ENCODE data around the gene PTGES. TPM values are rescaled to one million over a fixed set of nuclear protein-coding genes. Genes with fewer than 3 reads are reported as not detected.
"Not testable (repeated sequence)": the region's sequence is repeated elsewhere in the genome, so short reads cannot be mapped to it uniquely, and the experiment has no call there.

The PTGES gene
- total RNA-seq, 1 experiment from 2014 or later = 0.34 TPM

DNA sequence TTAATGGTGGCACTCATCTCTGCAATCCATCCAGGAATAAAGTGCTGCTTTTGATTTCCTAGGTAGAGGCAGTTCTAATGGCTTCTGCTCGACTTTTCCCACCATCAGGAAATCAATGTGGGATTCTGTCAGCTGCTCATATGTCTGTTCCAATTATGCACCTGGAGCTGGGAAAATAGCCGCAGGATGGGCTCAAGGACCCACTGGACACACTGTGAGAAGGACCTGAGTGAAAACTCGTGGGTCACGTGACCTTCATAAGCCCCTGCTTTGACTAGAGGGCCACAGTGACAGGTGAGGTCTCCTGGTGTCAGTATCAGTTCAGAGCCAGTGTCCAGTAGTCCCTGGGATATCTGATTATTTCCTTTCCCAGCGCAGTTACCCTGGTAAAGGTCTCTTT is 17.9 kb upstream of the PTGES start:
- DNase-seq (ENCODE audit: low read depth) = no peak

DNA sequence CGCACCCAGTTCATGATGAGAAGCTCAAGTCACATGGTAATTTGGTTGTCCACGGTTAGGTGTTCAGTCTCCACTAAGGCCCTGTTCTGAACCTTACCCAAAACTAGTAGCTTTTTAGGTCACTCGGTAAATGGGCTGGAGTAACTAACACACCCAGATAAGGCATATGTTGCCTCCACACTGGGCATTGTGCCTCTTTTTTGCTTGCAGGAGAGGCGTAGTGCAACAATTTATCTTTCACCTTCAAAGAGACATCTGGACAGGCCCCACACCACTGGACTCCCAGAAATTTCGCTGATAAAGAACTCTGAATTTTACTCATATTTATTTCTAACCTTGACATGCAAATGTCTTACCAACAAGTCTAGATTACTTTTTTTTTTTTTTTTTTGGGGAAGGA is 16.8 kb upstream of the PTGES start:
- no peak for DNase-seq (ENCODE audit: low read depth)

DNA sequence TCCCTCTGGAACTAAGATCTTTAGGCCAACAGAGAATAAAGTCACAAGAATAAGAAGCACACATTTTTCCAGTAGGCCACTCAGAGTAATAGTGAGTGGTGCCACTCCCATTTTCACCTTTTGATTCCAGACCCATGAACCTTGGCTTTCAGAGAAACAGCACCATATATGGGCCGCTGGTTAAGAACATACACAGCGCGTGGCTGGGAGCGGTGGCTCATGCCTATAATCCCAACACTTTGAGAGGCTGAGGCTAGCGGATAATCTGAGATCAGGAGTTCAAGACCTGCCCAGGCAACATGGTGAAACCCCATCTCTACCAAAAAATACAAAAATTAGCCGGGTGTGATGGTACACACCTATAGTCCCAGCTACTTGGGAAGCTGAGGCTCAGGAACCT is 15.6 kb upstream of the PTGES start:
- DNase-seq (ENCODE audit: low read depth) = no peak

DNA sequence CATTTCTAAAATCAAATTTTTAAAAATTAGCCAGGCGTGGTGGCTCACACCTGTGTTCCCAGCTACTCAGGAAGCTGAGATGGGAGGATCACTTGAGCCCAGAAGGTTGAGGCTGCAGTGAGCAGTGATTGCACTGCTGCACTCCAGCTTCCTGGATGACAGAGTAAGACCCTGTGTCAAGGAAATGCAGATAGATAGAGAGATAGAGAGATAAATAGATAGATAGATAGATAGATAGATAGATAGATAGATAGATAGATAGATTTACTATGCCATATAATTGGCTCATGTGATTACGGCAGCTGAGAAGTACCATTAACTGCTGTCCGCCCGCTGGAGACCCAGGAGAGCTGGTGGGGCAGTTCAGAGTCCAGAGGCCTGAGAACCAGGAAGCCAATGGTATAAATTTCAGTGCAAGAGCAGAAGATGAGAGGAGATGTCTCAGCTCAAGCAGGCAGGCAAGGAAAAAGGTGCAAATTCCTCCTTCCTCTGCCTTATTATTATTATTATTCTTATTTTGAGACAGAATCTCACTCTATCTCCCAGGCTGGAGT is 13.0 kb upstream of the PTGES start:
- no peak for DNase-seq (ENCODE audit: low read depth)

DNA sequence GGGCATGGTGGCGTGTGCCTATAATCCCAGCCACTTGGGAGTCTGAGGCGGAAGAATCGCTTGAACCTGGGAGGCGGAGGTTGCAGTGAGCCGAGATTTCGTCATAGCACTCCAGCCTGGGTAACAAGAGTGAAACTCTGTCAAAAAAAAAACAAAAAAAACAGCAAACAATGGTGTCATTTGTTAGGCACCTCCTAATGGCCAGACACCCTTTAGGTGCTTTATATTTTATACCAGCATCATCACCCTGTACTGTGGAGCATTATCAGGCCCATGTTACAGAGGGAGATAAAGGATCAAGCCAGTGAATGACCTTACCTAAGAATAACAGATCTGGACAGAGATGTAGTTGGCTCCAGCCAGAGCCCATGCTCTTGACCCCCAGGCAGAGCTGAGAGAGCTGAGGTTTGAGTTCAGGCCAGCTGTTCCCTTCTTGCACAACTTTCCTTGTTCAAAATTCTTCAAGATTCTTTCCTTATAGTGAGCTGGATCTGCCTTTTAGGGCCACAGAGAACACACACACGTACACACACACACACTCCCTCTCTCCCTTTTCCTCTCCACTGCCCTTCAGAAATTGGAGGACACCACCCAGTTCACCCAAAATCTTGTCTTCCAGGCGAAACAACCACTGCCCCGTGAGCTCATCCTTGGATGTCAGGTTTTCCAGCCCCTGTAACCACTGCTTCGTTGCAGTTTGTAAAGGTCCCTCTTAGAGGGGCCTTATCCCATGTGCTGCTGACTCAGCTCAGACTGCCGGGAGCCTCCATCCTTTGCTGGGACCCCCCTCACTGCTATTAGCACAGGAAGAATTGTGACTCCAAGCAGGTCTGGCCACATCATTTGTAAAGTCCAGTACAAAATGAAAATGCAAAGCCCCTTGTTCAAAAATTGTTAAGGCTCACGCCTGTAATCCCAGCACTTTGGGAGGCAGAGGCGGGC is 10.4 kb upstream of the PTGES start:
- peak; percentile 78 for DNase-seq (ENCODE audit: low read depth)

DNA sequence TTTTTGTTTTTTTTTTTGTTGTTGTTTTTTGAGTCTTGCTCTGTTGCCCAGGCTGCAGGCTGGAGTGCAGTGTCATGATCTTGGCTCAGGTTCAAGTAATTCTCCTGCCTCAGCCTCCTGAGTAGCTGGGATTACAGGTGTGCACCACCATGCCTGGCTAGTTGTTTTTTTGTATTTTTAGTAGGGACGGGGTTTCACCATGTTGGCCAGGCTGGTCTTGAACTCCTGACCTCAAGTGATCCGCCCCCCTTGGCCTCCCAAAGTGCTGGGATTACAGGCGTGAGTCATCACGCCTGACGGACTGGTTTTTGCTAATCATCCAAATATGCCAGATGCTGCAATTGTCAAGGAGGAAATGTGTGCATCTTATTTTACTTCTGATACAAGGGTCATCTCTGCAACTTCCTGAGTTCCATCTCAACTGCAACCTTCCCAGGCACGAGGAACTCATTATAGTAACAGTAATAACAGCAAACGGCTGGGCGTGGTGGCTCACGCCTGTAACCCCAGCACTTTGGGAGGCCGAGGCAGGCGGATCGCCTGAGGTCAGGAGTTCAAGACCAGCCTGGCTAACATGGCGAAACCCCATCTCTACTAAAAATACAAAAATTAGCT is 9.6 kb upstream of the PTGES start:
- peak; percentile 92 for DNase-seq (ENCODE audit: low read depth)

DNA sequence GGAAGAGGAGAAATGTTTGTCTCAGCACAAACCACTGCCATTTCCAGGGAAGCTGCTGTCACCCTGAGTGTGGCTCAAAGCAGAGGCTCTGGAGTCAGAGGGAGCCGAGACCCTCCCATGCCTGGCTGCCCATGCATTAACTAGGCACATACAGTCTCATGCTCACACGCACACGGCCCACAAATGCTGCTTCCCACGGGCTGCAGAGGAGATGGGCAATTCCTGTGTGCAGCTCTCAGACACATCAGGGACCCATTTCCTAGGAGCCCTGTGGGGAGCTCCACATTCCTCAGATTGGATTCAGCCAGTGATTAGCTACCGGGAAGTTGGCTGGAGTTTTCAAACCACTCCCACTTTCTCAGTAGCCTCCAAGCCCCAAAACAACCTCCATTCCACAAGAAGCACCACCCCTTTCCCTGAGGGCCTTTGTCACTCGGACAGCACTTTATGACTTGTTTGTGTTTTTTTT is 9.1 kb upstream of the PTGES start:
- no peak for DNase-seq (ENCODE audit: low read depth)

DNA sequence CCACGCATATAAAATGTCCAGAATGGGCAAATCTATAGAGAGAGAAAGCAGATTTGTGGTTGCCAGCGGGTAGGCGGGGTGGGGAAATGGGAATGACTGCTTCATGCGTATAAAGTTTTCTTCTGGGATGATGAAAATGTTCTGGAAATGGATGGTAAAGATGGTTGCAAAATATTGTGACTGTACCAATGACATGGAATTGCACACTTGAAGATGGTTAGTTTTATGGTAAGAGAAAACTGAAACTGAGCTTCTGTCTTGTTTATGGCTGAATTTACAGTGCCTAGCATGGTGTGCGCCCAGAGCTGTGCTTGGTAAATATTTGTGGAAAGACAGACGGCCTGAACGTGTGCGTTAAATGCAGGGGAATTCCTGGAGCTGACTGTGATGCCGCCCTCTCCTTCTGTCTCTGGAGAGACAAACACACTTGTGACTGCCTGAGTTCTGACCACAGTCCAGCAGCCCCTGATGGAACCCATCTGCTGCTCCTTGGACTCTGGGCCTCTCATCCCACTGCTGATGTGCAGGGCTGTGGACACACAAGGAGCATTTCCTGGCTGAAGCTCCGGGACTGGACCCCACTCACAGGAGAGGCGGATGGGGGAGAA is 8.6 kb upstream of the PTGES start:
- no peak for DNase-seq (ENCODE audit: low read depth)

DNA sequence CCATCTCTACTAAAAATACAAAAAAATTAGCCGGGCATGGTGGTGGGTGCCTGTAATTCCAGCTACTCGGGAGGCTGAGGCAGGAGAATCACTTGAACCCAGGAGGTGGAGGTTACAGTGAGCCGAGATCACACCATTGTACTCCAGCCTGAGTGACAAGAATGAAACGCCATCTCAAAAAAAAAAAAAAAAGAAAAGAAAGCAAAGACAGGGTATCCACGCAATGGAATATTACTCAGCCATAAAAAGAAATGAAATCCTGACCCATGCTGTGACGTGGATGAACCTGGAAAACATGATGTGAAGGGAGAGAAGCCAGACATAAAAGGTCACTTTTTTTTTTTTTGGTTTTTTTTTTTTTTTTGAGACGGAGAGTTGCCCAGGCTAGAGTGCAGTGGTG is 7.9 kb upstream of the PTGES start:
- not testable (repeated sequence) for DNase-seq (ENCODE audit: low read depth)

DNA sequence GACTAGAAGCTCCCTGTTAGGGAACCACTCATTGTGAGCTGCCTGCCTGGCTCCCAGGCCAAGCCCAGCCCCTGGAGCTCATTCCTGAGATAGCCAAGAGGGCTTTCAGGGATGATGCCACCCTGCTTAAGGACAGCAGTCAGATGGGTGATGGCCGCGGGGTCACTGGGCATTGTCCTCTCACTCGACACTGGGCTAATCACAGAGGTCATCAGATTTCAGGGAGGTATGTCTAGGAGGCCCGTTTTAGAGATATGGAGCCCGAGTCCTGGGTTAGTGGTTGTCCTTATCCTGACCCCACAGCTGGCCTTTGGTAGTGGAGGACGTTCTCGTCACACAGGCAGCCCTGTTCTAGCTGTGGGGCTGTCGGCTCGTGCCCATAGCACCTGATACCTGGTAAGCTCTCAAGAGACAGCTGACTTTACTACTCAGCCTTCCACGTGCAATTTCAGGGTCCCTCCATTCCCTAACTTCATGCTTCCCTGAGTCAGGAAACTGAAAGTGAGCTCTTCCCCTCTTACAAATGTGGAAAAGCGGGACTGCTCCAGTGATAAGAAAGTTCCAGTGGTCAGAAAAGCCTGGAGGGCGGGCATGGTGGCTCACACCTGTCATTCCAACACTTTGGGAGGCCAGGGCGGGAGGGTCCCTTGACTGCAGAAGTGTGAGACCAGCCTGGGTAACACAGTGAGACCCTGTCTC is 7.1 kb upstream of the PTGES start:
- DNase-seq (ENCODE audit: low read depth) = no peak

DNA sequence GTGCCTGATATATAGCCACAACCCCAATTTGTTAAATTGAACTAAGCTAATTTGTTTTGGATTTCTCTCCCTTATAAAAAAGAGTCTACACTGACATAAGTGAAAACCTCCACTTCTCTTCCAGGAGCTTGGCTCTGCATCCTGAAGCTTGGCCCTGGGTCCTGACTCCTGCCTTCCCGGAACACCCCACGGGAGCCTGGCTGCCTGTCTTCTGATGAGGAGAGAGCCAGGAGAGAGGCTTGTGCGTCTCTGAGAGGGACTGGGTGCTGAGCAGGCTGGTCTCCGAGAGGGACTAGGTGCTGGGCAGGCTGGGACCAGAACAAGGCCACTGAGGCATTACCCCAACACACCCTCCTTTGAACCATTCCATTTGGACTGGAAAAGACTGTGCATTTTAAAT is 6.5 kb upstream of the PTGES start:
- no peak for DNase-seq (ENCODE audit: low read depth)

DNA sequence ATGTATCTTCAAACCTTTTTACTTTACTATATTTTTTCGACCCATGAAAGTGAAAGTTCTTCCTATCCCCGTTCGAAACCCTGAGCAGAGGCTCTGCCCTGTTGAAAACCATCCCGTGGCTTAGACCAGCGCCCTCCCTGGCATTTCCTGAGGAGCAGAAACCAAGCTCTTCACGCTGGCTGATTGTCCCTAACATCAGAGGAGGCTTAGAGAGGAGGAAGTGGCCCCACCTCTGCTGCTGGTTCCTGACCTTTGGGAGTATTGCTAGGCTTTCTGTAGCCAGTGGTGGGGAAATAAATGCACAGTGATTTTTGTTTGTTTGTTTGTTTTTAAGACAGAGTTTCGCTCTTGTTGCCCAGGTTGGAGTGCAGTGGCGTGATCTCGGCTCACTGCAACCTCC is 4.2 kb upstream of the PTGES start:
- no peak for DNase-seq (ENCODE audit: low read depth)

DNA sequence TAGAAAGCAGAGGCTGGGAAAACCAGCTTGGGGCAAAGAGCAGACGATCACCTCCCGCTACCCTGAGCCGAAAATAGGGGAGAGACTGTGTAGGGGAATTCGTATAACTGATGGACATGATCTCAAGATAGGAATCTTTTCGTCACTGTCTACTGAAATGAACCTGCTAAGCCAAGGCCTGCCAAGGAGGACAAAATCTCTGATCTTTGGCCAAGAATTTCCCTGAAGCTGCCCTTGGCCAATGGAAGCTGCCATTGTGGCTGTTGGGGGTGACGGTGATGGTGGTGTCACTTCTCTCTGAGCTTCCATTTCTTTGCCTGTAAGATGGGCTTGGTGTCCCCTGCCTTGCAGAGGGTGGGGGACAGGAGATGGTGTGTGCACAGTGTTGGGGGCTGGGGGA is 3.3 kb upstream of the PTGES start:
- DNase-seq (ENCODE audit: low read depth) = no peak

DNA sequence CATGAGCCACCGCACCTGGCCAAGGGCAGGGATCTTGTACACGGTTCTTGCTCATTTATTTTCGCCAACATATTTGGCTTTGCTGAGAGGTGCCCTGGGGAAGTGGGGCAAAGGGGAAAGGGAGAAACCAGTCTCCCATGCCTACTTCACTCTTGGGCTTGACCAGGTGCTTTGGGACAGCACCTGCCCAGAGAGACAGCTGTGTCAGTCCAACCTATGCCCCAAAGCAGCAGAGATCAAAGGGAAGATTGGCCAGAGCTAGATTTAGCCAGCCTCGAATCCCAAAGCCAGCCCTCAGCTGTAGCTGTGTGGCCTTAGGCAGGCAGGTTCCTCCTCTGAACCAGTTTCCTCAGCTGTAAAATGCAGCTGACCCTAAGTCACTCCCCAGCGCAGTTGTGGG is 2.3 kb upstream of the PTGES start:
- no peak for DNase-seq (ENCODE audit: low read depth)

DNA sequence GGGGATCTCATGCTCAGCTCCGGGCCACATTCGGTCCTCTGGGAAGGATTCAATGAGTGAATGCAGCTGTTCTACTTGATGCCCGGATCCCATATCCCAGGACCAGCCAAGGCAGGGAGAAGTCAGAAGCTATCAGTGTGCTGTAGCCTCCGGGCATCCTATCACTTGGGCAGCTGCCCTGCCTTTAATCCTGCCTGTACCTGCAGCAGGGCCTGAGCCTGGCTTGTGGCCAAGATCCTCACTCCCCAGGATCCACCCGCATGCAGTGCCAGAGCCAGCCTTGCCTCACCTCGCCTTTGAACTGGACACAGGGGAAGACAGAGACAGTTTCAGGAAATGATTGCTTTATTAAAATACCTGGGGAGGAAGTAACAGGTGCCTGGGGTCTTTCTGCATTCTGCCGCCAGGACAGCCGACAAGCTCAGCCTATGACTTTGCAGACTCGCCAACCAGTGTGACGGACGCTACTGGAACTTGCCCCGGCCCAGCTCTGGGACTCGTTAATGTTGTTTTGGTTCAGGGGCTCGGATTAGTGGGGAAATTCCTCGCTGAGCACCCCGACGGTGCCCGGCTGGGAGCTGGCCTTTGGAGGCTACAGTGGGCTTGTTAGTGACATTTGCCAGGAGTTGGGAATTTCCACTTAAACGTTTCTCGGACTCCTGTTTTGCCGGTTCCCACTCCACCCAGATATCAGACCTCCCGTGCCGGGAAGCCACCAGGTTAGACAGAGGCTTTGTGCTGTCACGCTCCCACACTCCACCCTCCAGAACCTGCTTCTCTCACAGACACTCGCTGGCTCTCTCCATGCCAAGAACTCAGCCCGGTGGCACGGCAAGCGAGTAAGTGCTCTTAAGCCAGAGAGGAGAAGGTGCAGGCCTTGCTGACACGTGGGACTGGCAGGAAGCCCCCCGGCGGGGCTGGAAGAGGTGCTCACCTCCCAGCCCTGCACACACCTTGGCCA is 721 bp downstream of the PTGES start:
- DNase-seq (ENCODE audit: low read depth) = no peak

DNA sequence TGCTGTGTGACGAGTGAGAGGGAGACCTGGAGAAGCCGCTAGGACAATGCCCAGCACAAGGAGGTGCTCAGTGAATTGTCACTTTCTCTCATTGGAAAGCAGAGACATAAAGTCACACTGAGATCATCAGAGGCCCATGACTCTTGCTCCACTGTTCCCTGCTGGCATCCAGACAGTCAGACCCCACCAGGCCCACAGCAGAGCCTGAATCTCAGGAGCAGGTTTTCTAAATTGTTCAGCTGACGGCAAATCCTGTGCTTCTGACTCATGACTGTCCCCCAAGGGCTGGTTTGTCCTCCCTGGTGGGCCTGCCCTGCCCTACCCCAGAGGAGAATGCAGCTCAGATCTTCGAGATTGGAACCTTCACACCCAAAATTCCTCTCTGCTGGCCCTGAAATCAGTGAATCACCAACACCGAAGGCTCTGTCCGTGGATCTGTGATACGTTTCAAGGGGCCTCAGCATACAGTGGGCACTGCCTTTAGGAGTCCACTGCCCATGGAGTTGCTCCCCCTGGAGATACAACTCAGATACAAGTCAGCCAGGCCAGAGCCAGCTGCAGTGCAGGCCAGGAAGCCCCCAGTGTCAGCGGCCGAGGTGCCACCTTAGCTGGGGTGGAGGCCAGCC is 2.7 kb downstream of the PTGES start:
- peak; percentile 39 for DNase-seq (ENCODE audit: low read depth)

DNA sequence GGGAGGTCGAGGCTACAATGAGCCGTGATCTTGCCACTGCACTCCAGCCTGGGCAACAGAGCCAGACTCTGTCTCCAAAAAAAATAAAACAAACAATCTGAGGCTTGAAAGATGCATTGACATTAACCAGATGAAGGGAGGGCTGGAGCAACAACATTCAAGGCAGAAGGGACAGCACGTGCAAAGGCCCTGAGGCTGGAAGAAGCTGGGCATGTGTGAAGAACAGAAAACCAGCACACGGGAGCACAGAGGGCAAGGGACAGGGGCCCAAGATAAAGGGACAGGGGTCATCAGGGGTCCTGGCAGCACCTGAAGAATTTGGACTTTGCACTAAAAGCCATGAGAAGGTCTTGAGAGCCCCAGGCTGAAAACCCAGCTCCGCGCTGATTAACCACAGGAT is 3.3 kb downstream of the PTGES start:
- DNase-seq (ENCODE audit: low read depth) = no peak

DNA sequence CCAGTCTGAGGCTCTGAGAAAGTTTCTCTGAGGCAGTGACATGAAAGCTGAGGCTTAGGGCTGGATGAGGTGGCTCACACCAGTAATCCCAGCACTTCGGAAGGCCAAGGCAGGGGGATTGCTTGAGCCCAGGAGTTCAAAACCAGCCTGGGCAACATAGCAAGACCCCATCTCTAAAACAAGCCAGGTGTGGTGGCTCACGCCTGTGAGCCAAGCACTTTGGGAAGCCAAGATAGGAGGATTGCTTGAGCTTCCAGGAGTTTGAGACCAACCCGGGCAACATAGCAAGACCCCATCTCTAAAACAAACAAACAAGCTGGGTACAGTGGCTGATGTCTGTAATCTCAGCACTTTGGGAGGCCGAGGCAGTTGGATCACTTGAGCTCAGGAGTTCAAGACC is 3.8 kb downstream of the PTGES start:
- DNase-seq (ENCODE audit: low read depth) = not testable (repeated sequence)

DNA sequence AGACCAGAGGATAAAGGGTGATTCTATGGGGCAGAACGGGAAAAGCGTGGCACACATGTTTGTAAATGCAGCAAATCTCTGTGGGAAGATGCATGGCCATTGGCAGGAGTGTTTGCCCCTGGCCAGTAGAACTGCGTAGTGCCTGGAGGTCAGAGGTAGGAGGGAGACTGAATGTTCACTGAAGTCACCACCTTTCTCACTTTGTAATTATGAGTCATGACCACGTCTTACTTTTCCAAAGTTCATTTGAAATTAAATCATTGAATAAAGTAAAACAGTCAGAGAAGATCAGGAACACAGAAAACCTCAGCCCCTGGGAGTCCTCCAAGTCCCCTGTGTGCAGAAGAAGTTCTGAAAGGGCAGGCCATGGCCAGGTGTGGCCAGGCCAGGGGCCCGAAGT is 4.6 kb downstream of the PTGES start:
- no peak for DNase-seq (ENCODE audit: low read depth)
